B cell (primary cell): ENCODE results near the gene LUC7L. TPM values are rescaled to one million over a fixed set of nuclear protein-coding genes. Genes with fewer than 3 reads are reported as not detected.
A peak's percentile ranks its signal among the peaks of the same experiment; 100 is the strongest.

Experiments used
- ATAC-seq: fragments of 200-7000 bp; cut with Tn5 transposase; one replicate; pipeline ENCODE4 v1.10.0; 2021; ENCODE audit warnings: low read depth, mild to moderate bottlenecking, moderate number of reproducible peaks, moderate library complexity
- CTCF ChIA-PET: fragments of 350-600 bp; sonication (Branson Sonifier 250); formaldehyde crosslinking; loops from one replicate; lab custom pipeline; 2021; ENCODE audit warnings: antibody characterized with exemption, inconsistent platforms; lab: Charles Lee
- POLR2A ChIA-PET: fragments of 350-600 bp; sonication (Branson Sonifier 250); formaldehyde crosslinking; loops from one replicate; lab custom pipeline; 2021; ENCODE audit warnings: antibody characterized with exemption; lab: Charles Lee
- DNase-seq: peaks from one replicate; pipeline ENCODE4 v3.0.0; 2013
- H2AFZ ChIP-seq: 2 replicates; pipeline ENCODE4 v1.6.1; 2012; ENCODE audit warnings: mild to moderate bottlenecking, low read depth, low read length; ENCODE audit not compliant: insufficient read depth, poor library complexity, severe bottlenecking
- H3K27ac ChIP-seq, 2 donors: 1 replicate in 1 of 2; 2 replicates in 1 of 2; pipeline ENCODE4 v1.5.1; 2012 to 2013; ENCODE audit warnings: low read length in 2 of 2, mild to moderate bottlenecking in 2 of 2, moderate library complexity in 1 of 2
- H3K27me3 ChIP-seq, 4 experiments: fragments of 200-600 bp in 1 of 4; sonication (generic) in 1 of 4; replicated peaks in 1 of 4; 1 replicate in 2 of 4; 2 replicates in 2 of 4; pipeline versions ENCODE4 v1.6.1 to v1.7.0; 2013 to 2016; ENCODE audit warnings: low read length in 3 of 4, mild to moderate bottlenecking in 2 of 4, mixed read lengths in 1 of 4, moderate library complexity in 1 of 4; ENCODE audit not compliant: insufficient read depth in 4 of 4, control insufficient read depth in 3 of 4; ENCODE audit errors: control extremely low read depth in 1 of 4
- H3K36me3 ChIP-seq, 2 experiments: replicated peaks in 1 of 2; 1 replicate in 1 of 2; 2 replicates in 1 of 2; pipeline versions ENCODE4 v1.6.1 to v1.7.1; 2013; ENCODE audit warnings: low read length in 1 of 2; ENCODE audit not compliant: insufficient read depth in 2 of 2, control insufficient read depth in 1 of 2; ENCODE audit errors: control extremely low read depth in 1 of 2, extremely low read depth in 1 of 2
- H3K4me1 ChIP-seq, 2 donors: fragments of 200-600 bp in 1 of 2; sonication (generic) in 1 of 2; 1 replicate in 1 of 2; 2 replicates in 1 of 2; pipeline versions ENCODE4 v1.5.1 to v1.6.1; 2013 to 2017; ENCODE audit warnings: low read length in 2 of 2; ENCODE audit not compliant: control insufficient read depth in 2 of 2, insufficient read depth in 2 of 2
- H3K4me2 ChIP-seq: replicated peaks from 2 replicates; pipeline ENCODE3; 2012; ENCODE audit warnings: mild to moderate bottlenecking, low read depth, low read length; ENCODE audit not compliant: poor library complexity, severe bottlenecking
- H3K4me3 ChIP-seq, 5 experiments: fragments of 200-600 bp in 1 of 5; sonication (generic) in 1 of 5; 1 replicate in 3 of 5; 2 replicates in 2 of 5; pipeline versions ENCODE4 v1.5.1 to v1.7.0; 2011 to 2016; ENCODE audit warnings: low read length in 4 of 5, mild to moderate bottlenecking in 4 of 5, low read depth in 2 of 5, control low read depth in 1 of 5, moderate library complexity in 1 of 5; ENCODE audit not compliant: insufficient read depth in 1 of 5; ENCODE audit errors: control extremely low read depth in 1 of 5, extremely low read depth in 1 of 5
- H3K79me2 ChIP-seq: fragments of 200-600 bp; sonication (generic); one replicate; pipeline ENCODE4 v1.6.0; 2016; ENCODE audit warnings: low read length; ENCODE audit not compliant: control insufficient read depth, insufficient read depth
- H3K9ac ChIP-seq: fragments of 200-600 bp; sonication (generic); 2 replicates; pipeline ENCODE4 v1.6.1; 2017; ENCODE audit warnings: mild to moderate bottlenecking, low read length, moderate library complexity
- H3K9me3 ChIP-seq, 3 donors: one replicate each; pipeline versions ENCODE4 v1.6.1 to v1.7.1; 2013; ENCODE audit warnings: low read length in 2 of 3; ENCODE audit not compliant: control insufficient read depth in 2 of 3, insufficient read depth in 1 of 3; ENCODE audit errors: control extremely low read depth in 1 of 3
- H4K20me1 ChIP-seq: 2 replicates; pipeline ENCODE4 v1.6.0; 2012; ENCODE audit warnings: mild to moderate bottlenecking, low read length; ENCODE audit not compliant: insufficient read depth, control insufficient read depth, poor library complexity, severe bottlenecking
- H3K27ac Mint-ChIP-seq: one replicate; pipeline ENCODE4 v1.8.0; 2021; ENCODE audit warnings: mixed read lengths
- H3K27me3 Mint-ChIP-seq: one replicate; pipeline ENCODE4 v1.8.0; 2021; ENCODE audit warnings: mixed read lengths
- H3K4me1 Mint-ChIP-seq: one replicate; pipeline ENCODE4 v1.8.0; 2021; ENCODE audit warnings: mixed read lengths
- H3K4me3 Mint-ChIP-seq: one replicate; pipeline ENCODE4 v1.8.0; 2021; ENCODE audit warnings: mixed read lengths
- H3K9me3 Mint-ChIP-seq: one replicate; pipeline ENCODE4 v1.8.0; 2022; ENCODE audit warnings: mixed read lengths; ENCODE audit not compliant: insufficient read depth
- CTCF ChIP-seq: fragments of 200-600 bp; IDR thresholded peaks from one replicate; pipeline ENCODE4 v1.8.0; 2022; ENCODE audit warnings: antibody characterized with exemption, mild to moderate bottlenecking
- EZH2 ChIP-seq: IDR thresholded peaks from 2 replicates; pipeline ENCODE4 v1.6.1; 2012; ENCODE audit warnings: borderline replicate concordance, low read depth, mild to moderate bottlenecking, moderate library complexity, low read length; ENCODE audit not compliant: insufficient read depth, poor library complexity, severe bottlenecking
- WGBS: methylation state at CpG from one replicate; pipeline ENCODE4 v1.1.5; 2013; ENCODE audit warnings: missing lambda C conversion rate; ENCODE audit not compliant: insufficient coverage; 5-methylcytosine and 5-hydroxymethylcytosine counted together
- intact Hi-C: fragments of 100-400 bp; cut with micrococcal nuclease; formaldehyde crosslinking; loops from one replicate; pipeline ENCODE4 v1.10.0; 2022
- polyA plus RNA-seq: library from polyadenylated mRNA; depleted of rRNA; stranded (reverse); fragments of >200 nt; gene quantifications from 2 replicates; pipeline ENCODE4 v1.2.3, GENCODE V29; 2012
- total RNA-seq, 2 donors: library from RNA; stranded (reverse); fragments of 120-200 nt in 1 of 2; gene quantifications; 1 replicate in 1 of 2; 2 replicates in 1 of 2; pipeline versions ENCODE4 v1.2.3 to v1.2.4, GENCODE V29; 2013 to 2022

LUC7L gene
- total and polyA plus RNA-seq, 2 donors (not counting 1 experiment from before 2014, with no cell fraction given), result 148 to 181 TPM

- Histone ChIP-seq H3K9ac (peak overlapping the region; percentile 88), H3K36me3 (peaks cover 10 to 29% of the 10 kb centered on the region in 2 experiments), H3K4me1 (peaks cover 12 to 36% of the 10 kb centered on the region in 2 donors), H3K4me3 (peak overlapping the region; percentile 32 to 81 (median 79)), H3K4me2 (peak overlapping the region; percentile 95), H3K27me3 (no peaks in the 10 kb centered on the region), H3K9me3 (no peaks in the 10 kb centered on the region), H3K27ac (peak overlapping the region in 1 of 2 donors; percentile 95), H4K20me1 (peaks cover 40% of the 10 kb centered on the region), H3K79me2 (peaks cover 41% of the 10 kb centered on the region), H2AFZ (peak overlapping the region; percentile 87)
- Mint-ChIP-seq H3K4me1 (peaks cover 32% of the 10 kb centered on the region), H3K27ac (peak overlapping the region; percentile 33), H3K4me3 (peak overlapping the region; percentile 94), H3K27me3 (no peaks in the 10 kb centered on the region), H3K9me3 (no peaks in the 10 kb centered on the region)
- TF ChIP-seq EZH2 (no peak), CTCF (no peak)
- DNase-seq, result no peak
- ChIA-PET CTCF (interaction anchor here (1.0 kb wide), 2 partner anchors 132 to 162 kb away, joined by 3 read pairs; no protein-coding TSS in a partner anchor), POLR2A (interaction anchor here (0.6 kb wide), 2 partner anchors 97 to 107 kb away, joined by 4 to 6 read pairs; no protein-coding TSS in a partner anchor)
- ATAC-seq, result no peak
- intact Hi-C loops, result loop anchor here (1.0 kb wide), 2 partner anchors 123 to 140 kb away; partner anchors contain the start of gene MRPL28
- 89% methylated on average over 17 of the region's 22 CpGs for WGBS
Measured at GRCh38 chr16:229731-230281, 557 bp upstream of the LUC7L start.
